Fibroblast of the aortic adventitia (primary cell): ENCODE data around the gene CACNA2D2. TPM values are rescaled to one million over a fixed set of nuclear protein-coding genes. Genes with fewer than 3 reads are reported as not detected.

Experiments used
- DNase-seq: peaks from one replicate; pipeline ENCODE4 v3.0.0-alpha.2; 2010; ENCODE audit warnings: low read depth
- H3K4me3 ChIP-seq: 2 replicates; pipeline ENCODE4 v1.5.1; 2011; ENCODE audit warnings: low read depth, mild to moderate bottlenecking, control low read depth, low read length, moderate library complexity
- total RNA-seq: library from RNA; depleted of rRNA; stranded (reverse); fragments of >200 nt; gene quantifications from 2 replicates; pipeline ENCODE4 v1.2.3, GENCODE V29; 2012; ENCODE audit warnings: low replicate concordance
- TF ChIP-seq, protein P1 (sequence below): IDR thresholded peaks from 2 replicates; pipeline ENCODE4 v1.5.1; 2011; ENCODE audit warnings: mild to moderate bottlenecking, low read length, control low read depth, inconsistent platforms; ENCODE audit not compliant: insufficient read depth

The CACNA2D2 gene
- total RNA-seq, 1 donor = not detected

GRCh38 chr3:50454481-50455070 lies 48.9 kb downstream of the CACNA2D2 start:
- TF ChIP-seq, protein P1, sequence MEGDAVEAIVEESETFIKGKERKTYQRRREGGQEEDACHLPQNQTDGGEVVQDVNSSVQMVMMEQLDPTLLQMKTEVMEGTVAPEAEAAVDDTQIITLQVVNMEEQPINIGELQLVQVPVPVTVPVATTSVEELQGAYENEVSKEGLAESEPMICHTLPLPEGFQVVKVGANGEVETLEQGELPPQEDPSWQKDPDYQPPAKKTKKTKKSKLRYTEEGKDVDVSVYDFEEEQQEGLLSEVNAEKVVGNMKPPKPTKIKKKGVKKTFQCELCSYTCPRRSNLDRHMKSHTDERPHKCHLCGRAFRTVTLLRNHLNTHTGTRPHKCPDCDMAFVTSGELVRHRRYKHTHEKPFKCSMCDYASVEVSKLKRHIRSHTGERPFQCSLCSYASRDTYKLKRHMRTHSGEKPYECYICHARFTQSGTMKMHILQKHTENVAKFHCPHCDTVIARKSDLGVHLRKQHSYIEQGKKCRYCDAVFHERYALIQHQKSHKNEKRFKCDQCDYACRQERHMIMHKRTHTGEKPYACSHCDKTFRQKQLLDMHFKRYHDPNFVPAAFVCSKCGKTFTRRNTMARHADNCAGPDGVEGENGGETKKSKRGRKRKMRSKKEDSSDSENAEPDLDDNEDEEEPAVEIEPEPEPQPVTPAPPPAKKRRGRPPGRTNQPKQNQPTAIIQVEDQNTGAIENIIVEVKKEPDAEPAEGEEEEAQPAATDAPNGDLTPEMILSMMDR = no peak
- DNase-seq = no peak
- H3K4me3 ChIP-seq = no peak overlapping the region

GRCh38 chr3:50453907-50454306 lies 49.5 kb downstream of the CACNA2D2 start:
- TF ChIP-seq, protein P1 = no peak
- no peak for DNase-seq
- no peak overlapping the region for H3K4me3 ChIP-seq

- H3K4me3 ChIP-seq = peak overlapping the region; percentile 9
- DNase-seq = peak; percentile 54
- TF ChIP-seq, protein P1 = no peak
Measured at GRCh38 chr3:50450209-50450921, 53.1 kb downstream of the CACNA2D2 start.

DNA sequence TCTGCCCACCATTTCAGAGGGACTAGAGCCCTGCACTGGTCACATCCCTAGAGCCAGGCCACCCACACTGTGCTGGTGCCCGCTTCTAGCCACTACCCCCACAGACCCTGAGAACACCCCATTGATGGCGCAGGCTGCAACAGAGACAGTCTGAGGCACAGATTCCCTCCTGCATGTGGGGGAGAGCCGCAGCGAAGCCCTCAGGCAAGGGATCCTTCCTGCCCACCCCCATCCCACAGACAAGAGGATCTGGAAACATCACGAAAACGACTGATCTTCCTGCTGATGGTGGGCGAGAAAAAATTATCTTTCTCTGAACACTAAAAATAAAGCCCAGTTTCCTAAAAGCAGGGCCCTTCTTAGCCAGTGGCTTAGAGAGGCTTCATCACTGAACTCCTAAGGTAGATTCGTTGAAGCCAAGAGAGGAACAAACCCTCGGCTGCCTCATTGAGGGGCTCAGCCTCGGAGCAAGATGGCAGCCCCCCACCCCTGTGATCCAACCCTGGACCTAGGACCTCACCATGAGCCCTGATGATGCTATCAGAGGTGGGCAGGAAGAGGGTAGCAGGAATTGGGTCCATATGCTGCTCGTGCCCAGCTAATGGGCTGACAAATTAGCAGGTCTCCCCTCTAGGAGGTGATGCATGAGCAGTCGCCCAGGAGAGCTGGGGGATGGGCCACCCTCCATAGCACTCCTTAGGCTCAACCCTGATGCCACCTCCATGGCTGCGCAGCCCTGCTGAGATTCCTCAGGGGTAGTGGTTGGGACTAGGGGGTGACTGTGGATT lies 54.5 kb downstream of the CACNA2D2 start:
- TF ChIP-seq, protein P1 = no peak
- no peak overlapping the region for H3K4me3 ChIP-seq
- DNase-seq = no peak

GRCh38 chr3:50447290-50447840 lies 56.1 kb downstream of the CACNA2D2 start:
- DNase-seq = no peak
- TF ChIP-seq, protein P1 = no peak
- no peak overlapping the region for H3K4me3 ChIP-seq

GRCh38 chr3:50445919-50446318 lies 57.5 kb downstream of the CACNA2D2 start:
- TF ChIP-seq, protein P1 = no peak
- no peak for DNase-seq
- H3K4me3 ChIP-seq = no peak overlapping the region
